Gastrocnemius medialis (tissue), 4 donors: ENCODE results near the gene ZNF319. TPM values are rescaled to one million over a fixed set of nuclear protein-coding genes. Genes with fewer than 3 reads are reported as not detected.
A peak's percentile ranks its signal among the peaks of the same experiment; 100 is the strongest.

ENCODE experiments used
- ATAC-seq, 2 donors: fragments of 150-250 bp; one replicate each; pipeline ENCODE4 v1.9.1; 2016
- DNase-seq, 2 donors: peaks; one replicate each; pipeline ENCODE4 v3.0.0-alpha.2; 2019
- H3K27ac ChIP-seq, 4 donors: fragments of 200-600 bp; sonication (generic); 1 replicate in 1 of 4; 2 replicates in 3 of 4; pipeline ENCODE4 v1.5.1; 2016 to 2018; ENCODE audit warnings: mild to moderate bottlenecking in 2 of 4, moderate library complexity in 1 of 4
- H3K27me3 ChIP-seq, 3 donors: fragments of 200-600 bp; sonication (generic) in 2 of 3; 1 replicate in 1 of 3; 2 replicates in 2 of 3; pipeline versions ENCODE4 v1.5.1 to v1.6.0; 2016 to 2019; ENCODE audit warnings: mild to moderate bottlenecking in 1 of 3, moderate library complexity in 1 of 3
- H3K36me3 ChIP-seq, 2 donors: fragments of 200-600 bp; sonication (generic) in 1 of 2; one replicate each; pipeline ENCODE4 v1.5.1; 2017 to 2018
- H3K4me1 ChIP-seq, 2 donors: fragments of 200-600 bp; sonication (generic) in 1 of 2; one replicate each; pipeline ENCODE4 v1.5.1; 2016 to 2017; ENCODE audit warnings: mild to moderate bottlenecking in 2 of 2
- H3K4me3 ChIP-seq, 4 donors: fragments of 200-600 bp; sonication (generic) in 3 of 4; 1 replicate in 1 of 4; 2 replicates in 3 of 4; pipeline ENCODE4 v1.5.1; 2016 to 2019; ENCODE audit warnings: mild to moderate bottlenecking in 2 of 4
- H3K9me3 ChIP-seq, 3 donors: fragments of 200-600 bp; sonication (generic) in 2 of 3; 1 replicate in 1 of 3; 2 replicates in 2 of 3; pipeline ENCODE4 v1.5.1; 2016 to 2019
- CTCF ChIP-seq, 5 experiments: fragments of 450-650 bp in 3 of 5; fragments of 200-600 bp in 2 of 5; sonication (generic) in 2 of 5; IDR thresholded peaks in 4 of 5; conservative IDR thresholded peaks in 1 of 5; 1 replicate in 4 of 5; 2 replicates in 1 of 5; pipeline ENCODE4 v1.5.1; 2016 to 2019; ENCODE audit warnings: antibody characterized with exemption in 5 of 5, mild to moderate bottlenecking in 3 of 5, moderate library complexity in 3 of 5
- POLR2A ChIP-seq, 2 donors: fragments of 450-650 bp; IDR thresholded peaks; one replicate each; pipeline ENCODE4 v1.6.1; 2017; ENCODE audit warnings: antibody characterized with exemption in 2 of 2, mild to moderate bottlenecking in 2 of 2, moderate library complexity in 2 of 2
- in situ Hi-C, 4 donors: fragments of 200-750 bp; cut with MboI; loops; one replicate each; pipeline versions ENCODE4 v1.15.0 to v1.8.0; 2017; ENCODE audit warnings: low sequenced_read_pairs in 4 of 4
- intact Hi-C: fragments of 100-400 bp; cut with DNase I; formaldehyde crosslinking; loops from one replicate; pipeline ENCODE4 v1.15.1; 2023; ENCODE audit warnings: low total_unique reads
- total RNA-seq, 4 donors: library from RNA; depleted of rRNA; stranded (reverse); fragments of >200 nt; gene quantifications; one replicate each; pipeline versions ENCODE4 v1.1.0 to v1.2.3, GENCODE V29; 2016

ZNF319 gene
- total RNA-seq, 4 donors from 2014 or later: 4.4 to 7.5 (median 6.7) TPM

GRCh38 chr16:58030136-58030840 lies 29.8 kb upstream of the ZNF319 start:
- no peak for TF ChIP-seq POLR2A (IDR thresholded peaks at IDR 0.05)
- TF ChIP-seq CTCF (IDR thresholded peaks at IDR 0.05 in 4 of 5, conservative IDR thresholded peaks at IDR 0.05 in 1 of 5): no peak
- intact Hi-C loops: no loop called here

GRCh38 chr16:58029410-58029809 lies 28.9 kb upstream of the ZNF319 start:
- H3K27ac ChIP-seq: no peak overlapping the region
- DNase-seq (no peak), ATAC-seq (no peak)
- in situ Hi-C loops: loop anchor here in 2 of 4 donors (10.0 kb wide), 1 partner anchor 95 kb away; the partner anchor contains the start of gene CFAP20 (in 2 of the 2)
- no peaks in the 10 kb centered on the region for H3K9me3 ChIP-seq
- H3K27me3 ChIP-seq: no peaks in the 10 kb centered on the region
- H3K36me3 ChIP-seq: no peaks in the 10 kb centered on the region
- intact Hi-C loops: loop anchor here (5.0 kb wide), 2 partner anchors 218 to 237 kb away; a partner anchor contains a TSS
- no peak overlapping the region for H3K4me3 ChIP-seq
- TF ChIP-seq CTCF (IDR thresholded peaks at IDR 0.05 in 4 of 5, conservative IDR thresholded peaks at IDR 0.05 in 1 of 5): no peak
- TF ChIP-seq POLR2A (IDR thresholded peaks at IDR 0.05): no peak
- H3K4me1 ChIP-seq: peaks cover 48 to 51% of the 10 kb centered on the region in 2 donors

More at GRCh38 chr16:58030136-58030840, 29.8 kb upstream of the ZNF319 start:
- Histone ChIP-seq H3K36me3 (no peaks in the 10 kb centered on the region), H3K27ac (no peak overlapping the region), H3K4me1 (peaks cover 45 to 49% of the 10 kb centered on the region in 2 donors), H3K9me3 (no peaks in the 10 kb centered on the region), H3K27me3 (no peaks in the 10 kb centered on the region), H3K4me3 (no peak overlapping the region)
- ATAC-seq (no peak), DNase-seq (no peak)
- in situ Hi-C loops: no loop called here

- no peak for ATAC-seq
- Histone ChIP-seq H3K9me3 (no peaks in the 10 kb centered on the region), H3K4me3 (no peak overlapping the region), H3K27ac (peak overlapping the region in 1 of 4 donors; percentile 92), H3K36me3 (no peaks in the 10 kb centered on the region), H3K4me1 (peaks cover 44 to 45% of the 10 kb centered on the region in 2 donors), H3K27me3 (no peaks in the 10 kb centered on the region)
- no peak for TF ChIP-seq CTCF (IDR thresholded peaks at IDR 0.05 in 4 of 5, conservative IDR thresholded peaks at IDR 0.05 in 1 of 5)
- TF ChIP-seq POLR2A (IDR thresholded peaks at IDR 0.05): no peak
- no peak for DNase-seq
- in situ Hi-C loops (loop anchor here in 2 of 4 donors (10.0 kb wide), 1 partner anchor 96 kb away; the partner anchor contains the start of gene CFAP20 (in 2 of the 2)), intact Hi-C loops (loop anchor here (5.0 kb wide), 2 partner anchors 219 to 236 kb away; a partner anchor contains a TSS)
These were observed 28.1 kb upstream of the ZNF319 start for GRCh38 chr16:58028541-58029070.

- Histone ChIP-seq H3K4me1 (peaks cover 38 to 45% of the 10 kb centered on the region in 2 donors), H3K36me3 (no peaks in the 10 kb centered on the region), H3K4me3 (peak overlapping the region; percentile 66 to 99 (median 70)), H3K27me3 (no peaks in the 10 kb centered on the region), H3K27ac (peak overlapping the region; percentile 73 to 92 (median 91)), H3K9me3 (no peaks in the 10 kb centered on the region)
- in situ Hi-C loops: loop anchor here in 2 of 4 donors (10.0 kb wide), 1 partner anchor 97 kb away; the partner anchor contains the start of gene CFAP20 (in 2 of the 2)
- no peak for ATAC-seq
- intact Hi-C loops: loop anchor here (1.0 to 5.0 kb wide), 3 partner anchors 101 to 236 kb away; partner anchors contain the start of gene CFAP20
- no peak for DNase-seq
- no peak for TF ChIP-seq CTCF (IDR thresholded peaks at IDR 0.05 in 4 of 5, conservative IDR thresholded peaks at IDR 0.05 in 1 of 5)
- no peak for TF ChIP-seq POLR2A (IDR thresholded peaks at IDR 0.05)
These were observed 27.5 kb upstream of the ZNF319 start for GRCh38 chr16:58027916-58028455.
